HepG2 (cell line): ENCODE data around the gene RIPOR3. TPM values are rescaled to one million over a fixed set of nuclear protein-coding genes. Genes with fewer than 3 reads are reported as not detected.
A peak's percentile ranks its signal among the peaks of the same experiment; 100 is the strongest.

Experiments used
- EED ChIP-seq: sonication (generic); formaldehyde crosslinking; IDR thresholded peaks from 2 replicates; pipeline ENCODE4 v1.5.0; 2020; ENCODE audit warnings: mild to moderate bottlenecking, missing genetic modification reagents
- KLF15 ChIP-seq: sonication (generic); formaldehyde crosslinking; IDR thresholded peaks from 2 replicates; pipeline ENCODE4 v1.8.1; 2023; ENCODE audit warnings: borderline replicate concordance, mild to moderate bottlenecking, inconsistent platforms, missing genetic modification reagents, mixed read lengths
- NCOA1 ChIP-seq: sonication (generic); formaldehyde crosslinking; IDR thresholded peaks from 2 replicates; pipeline ENCODE4 v1.9.0; 2021; ENCODE audit warnings: missing genetic modification reagents
- NRL ChIP-seq: sonication (generic); formaldehyde crosslinking; IDR thresholded peaks from 2 replicates; pipeline ENCODE4 v1.5.0; 2020; ENCODE audit warnings: missing genetic modification reagents, mild to moderate bottlenecking, moderate library complexity, borderline replicate concordance
- SAP130 ChIP-seq: IDR thresholded peaks from 2 replicates; pipeline ENCODE4 v1.6.1; 2016; ENCODE audit warnings: low read depth
- SMARCE1 ChIP-seq: fragments of 450-650 bp; IDR thresholded peaks from 2 replicates; pipeline ENCODE4 v1.6.1; 2017; ENCODE audit warnings: borderline replicate concordance
- SRY ChIP-seq: sonication (generic); formaldehyde crosslinking; IDR thresholded peaks from 2 replicates; pipeline ENCODE4 v1.8.0; 2022; ENCODE audit warnings: mild to moderate bottlenecking, missing genetic modification reagents
- SUZ12 ChIP-seq: fragments of 150-350 bp; IDR thresholded peaks from 2 replicates; pipeline ENCODE4 v1.6.1; 2014; ENCODE audit warnings: low read depth, low read length
- TEAD2 ChIP-seq: sonication (generic); formaldehyde crosslinking; IDR thresholded peaks from 2 replicates; pipeline ENCODE4 v1.9.0; 2021; ENCODE audit warnings: missing genetic modification reagents
- THAP11 ChIP-seq: IDR thresholded peaks from 2 replicates; pipeline ENCODE4 v1.6.1; 2016; ENCODE audit warnings: missing biosample characterization, missing genetic modification reagents
- ZFP82 ChIP-seq: sonication (generic); formaldehyde crosslinking; IDR thresholded peaks from 2 replicates; pipeline ENCODE4 v1.5.1; 2020; ENCODE audit warnings: mild to moderate bottlenecking, missing genetic modification reagents, borderline replicate concordance
- ZNF766 ChIP-seq: sonication (generic); formaldehyde crosslinking; IDR thresholded peaks from 2 replicates; pipeline ENCODE4 v1.5.0; 2020; ENCODE audit warnings: missing genetic modification reagents, borderline replicate concordance
- polyA plus RNA-seq, 8 experiments: library from polyadenylated mRNA; depleted of rRNA in 3 of 8; stranded (reverse) in 7 of 8; unstranded in 1 of 8; fragments of >200 nt; fragmentation: Illumina TruSeq in 4 of 8; extraction: Trizol in 4 of 8; gene quantifications; 2 replicates each; pipeline versions ENCODE4 v1.2.1 to v1.2.3, GENCODE V29; 2011 to 2016; ENCODE audit warnings: low read depth in 4 of 8, missing spikeins in 1 of 8, mixed read lengths in 1 of 8; ENCODE audit not compliant: insufficient read depth in 1 of 8
- total RNA-seq, 5 experiments: library from RNA; depleted of rRNA; stranded (reverse); fragments of >200 nt; fragmentation: Illumina TruSeq; extraction: Trizol; gene quantifications; 2 replicates each; pipeline ENCODE4 v1.2.3, GENCODE V29; 2016; ENCODE audit warnings: low read depth in 1 of 5
- TF ChIP-seq, protein P1 (sequence below): sonication (generic); formaldehyde crosslinking; IDR thresholded peaks from 2 replicates; pipeline ENCODE4 v1.5.0; 2020; ENCODE audit warnings: mild to moderate bottlenecking, missing genetic modification reagents, borderline replicate concordance
- TF ChIP-seq, protein P2 (sequence below): sonication (generic); formaldehyde crosslinking; IDR thresholded peaks from 2 replicates; pipeline ENCODE4 v1.4.0; 2020; ENCODE audit warnings: mild to moderate bottlenecking, missing genetic modification reagents, borderline replicate concordance
- TF ChIP-seq, protein P3 (sequence below): IDR thresholded peaks from 2 replicates; pipeline ENCODE4 v1.4.0; 2020; ENCODE audit warnings: mild to moderate bottlenecking, missing genetic modification reagents

RIPOR3 gene
- total and polyA plus RNA-seq, 2 of the 13 experiments (the other 11 are each of a cell fraction or from before 2014, with no cell fraction given) = 0.18 TPM; not detected in 1

DNA sequence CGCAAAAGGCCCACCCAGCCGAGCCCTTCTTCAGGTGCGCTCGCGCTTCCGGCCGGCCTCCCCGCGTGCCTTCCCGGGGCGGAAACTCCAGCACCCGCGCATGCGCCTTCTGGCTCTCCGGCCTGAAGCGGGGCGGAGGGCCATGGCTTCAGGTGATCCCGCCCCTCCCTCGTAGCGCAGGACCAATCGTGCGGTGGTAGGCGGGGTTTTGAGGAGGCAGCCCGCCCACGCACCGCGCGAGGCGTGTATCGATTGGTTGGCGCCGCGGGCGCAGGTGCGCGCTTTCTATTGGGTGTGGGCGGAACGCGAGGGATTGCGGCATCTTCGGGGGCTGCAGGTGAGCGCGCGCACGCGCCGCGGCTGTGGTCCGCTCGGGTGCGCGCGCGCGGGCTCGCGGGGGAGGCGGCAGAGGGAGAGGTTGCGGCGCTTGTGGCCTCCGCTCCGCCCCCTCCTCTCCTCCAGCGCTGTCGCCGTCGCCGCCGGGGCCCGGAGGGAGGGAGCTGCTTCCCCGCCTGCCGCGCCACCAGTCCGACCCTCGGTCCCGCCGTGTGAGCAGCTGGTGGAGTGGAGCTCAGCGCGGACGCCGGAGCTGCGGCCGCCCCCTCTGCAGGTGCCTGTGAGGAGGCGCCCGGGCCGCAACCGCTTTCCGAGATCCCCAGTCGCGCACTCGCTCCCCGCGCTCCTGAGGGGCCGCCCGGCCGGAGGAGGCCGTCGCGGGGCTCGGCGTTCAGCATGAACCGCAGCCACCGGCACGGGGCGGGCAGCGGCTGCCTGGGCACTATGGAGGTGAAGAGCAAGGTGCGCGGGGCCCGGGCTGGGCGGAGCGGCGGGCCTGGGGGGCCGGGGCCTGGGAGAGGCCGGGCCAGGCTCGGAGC lies 40.0 kb upstream of the RIPOR3 start, which contains the start of gene PARD6B (continued):
- TF ChIP-seq, protein P1, sequence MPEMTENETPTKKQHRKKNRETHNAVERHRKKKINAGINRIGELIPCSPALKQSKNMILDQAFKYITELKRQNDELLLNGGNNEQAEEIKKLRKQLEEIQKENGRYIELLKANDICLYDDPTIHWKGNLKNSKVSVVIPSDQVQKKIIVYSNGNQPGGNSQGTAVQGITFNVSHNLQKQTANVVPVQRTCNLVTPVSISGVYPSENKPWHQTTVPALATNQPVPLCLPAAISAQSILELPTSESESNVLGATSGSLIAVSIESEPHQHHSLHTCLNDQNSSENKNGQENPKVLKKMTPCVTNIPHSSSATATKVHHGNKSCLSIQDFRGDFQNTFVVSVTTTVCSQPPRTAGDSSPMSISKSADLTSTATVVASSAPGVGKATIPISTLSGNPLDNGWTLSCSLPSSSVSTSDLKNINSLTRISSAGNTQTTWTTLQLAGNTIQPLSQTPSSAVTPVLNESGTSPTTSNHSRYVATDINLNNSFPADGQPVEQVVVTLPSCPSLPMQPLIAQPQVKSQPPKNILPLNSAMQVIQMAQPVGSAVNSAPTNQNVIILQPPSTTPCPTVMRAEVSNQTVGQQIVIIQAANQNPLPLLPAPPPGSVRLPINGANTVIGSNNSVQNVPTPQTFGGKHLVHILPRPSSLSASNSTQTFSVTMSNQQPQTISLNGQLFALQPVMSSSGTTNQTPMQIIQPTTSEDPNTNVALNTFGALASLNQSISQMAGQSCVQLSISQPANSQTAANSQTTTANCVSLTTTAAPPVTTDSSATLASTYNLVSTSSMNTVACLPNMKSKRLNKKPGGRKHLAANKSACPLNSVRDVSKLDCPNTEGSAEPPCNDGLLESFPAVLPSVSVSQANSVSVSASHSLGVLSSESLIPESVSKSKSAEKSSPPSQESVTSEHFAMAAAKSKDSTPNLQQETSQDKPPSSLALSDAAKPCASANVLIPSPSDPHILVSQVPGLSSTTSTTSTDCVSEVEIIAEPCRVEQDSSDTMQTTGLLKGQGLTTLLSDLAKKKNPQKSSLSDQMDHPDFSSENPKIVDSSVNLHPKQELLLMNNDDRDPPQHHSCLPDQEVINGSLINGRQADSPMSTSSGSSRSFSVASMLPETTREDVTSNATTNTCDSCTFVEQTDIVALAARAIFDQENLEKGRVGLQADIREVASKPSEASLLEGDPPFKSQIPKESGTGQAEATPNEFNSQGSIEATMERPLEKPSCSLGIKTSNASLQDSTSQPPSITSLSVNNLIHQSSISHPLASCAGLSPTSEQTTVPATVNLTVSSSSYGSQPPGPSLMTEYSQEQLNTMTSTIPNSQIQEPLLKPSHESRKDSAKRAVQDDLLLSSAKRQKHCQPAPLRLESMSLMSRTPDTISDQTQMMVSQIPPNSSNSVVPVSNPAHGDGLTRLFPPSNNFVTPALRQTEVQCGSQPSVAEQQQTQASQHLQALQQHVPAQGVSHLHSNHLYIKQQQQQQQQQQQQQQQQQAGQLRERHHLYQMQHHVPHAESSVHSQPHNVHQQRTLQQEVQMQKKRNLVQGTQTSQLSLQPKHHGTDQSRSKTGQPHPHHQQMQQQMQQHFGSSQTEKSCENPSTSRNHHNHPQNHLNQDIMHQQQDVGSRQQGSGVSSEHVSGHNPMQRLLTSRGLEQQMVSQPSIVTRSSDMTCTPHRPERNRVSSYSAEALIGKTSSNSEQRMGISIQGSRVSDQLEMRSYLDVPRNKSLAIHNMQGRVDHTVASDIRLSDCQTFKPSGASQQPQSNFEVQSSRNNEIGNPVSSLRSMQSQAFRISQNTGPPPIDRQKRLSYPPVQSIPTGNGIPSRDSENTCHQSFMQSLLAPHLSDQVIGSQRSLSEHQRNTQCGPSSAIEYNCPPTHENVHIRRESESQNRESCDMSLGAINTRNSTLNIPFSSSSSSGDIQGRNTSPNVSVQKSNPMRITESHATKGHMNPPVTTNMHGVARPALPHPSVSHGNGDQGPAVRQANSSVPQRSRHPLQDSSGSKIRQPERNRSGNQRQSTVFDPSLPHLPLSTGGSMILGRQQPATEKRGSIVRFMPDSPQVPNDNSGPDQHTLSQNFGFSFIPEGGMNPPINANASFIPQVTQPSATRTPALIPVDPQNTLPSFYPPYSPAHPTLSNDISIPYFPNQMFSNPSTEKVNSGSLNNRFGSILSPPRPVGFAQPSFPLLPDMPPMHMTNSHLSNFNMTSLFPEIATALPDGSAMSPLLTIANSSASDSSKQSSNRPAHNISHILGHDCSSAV (CRISPR knock-in tag) = no peak
- TF ChIP-seq EED (CRISPR knock-in tag) = 0 out of 2 replicates have a peak, but pooled peaks have one; percentile 68
- 0 out of 2 replicates have a peak, but pooled peaks have one; percentile 44 for TF ChIP-seq TEAD2 (CRISPR knock-in tag)
- TF ChIP-seq SMARCE1 = no peak
- TF ChIP-seq NRL = peak; percentile 89
- TF ChIP-seq ZFP82 (CRISPR knock-in tag) = peak; percentile 92; the same call in 1 of the 2 replicates
- peak; percentile 86 for TF ChIP-seq SAP130
- TF ChIP-seq THAP11 (CRISPR knock-in tag) = peak; percentile 88
- TF ChIP-seq NCOA1 (CRISPR knock-in tag) = no peak
- TF ChIP-seq ZNF766 (CRISPR knock-in tag) = no peak
- peak; percentile 85; the same call in 1 of the 2 replicates for TF ChIP-seq KLF15 (CRISPR knock-in tag)
- TF ChIP-seq, protein P2, sequence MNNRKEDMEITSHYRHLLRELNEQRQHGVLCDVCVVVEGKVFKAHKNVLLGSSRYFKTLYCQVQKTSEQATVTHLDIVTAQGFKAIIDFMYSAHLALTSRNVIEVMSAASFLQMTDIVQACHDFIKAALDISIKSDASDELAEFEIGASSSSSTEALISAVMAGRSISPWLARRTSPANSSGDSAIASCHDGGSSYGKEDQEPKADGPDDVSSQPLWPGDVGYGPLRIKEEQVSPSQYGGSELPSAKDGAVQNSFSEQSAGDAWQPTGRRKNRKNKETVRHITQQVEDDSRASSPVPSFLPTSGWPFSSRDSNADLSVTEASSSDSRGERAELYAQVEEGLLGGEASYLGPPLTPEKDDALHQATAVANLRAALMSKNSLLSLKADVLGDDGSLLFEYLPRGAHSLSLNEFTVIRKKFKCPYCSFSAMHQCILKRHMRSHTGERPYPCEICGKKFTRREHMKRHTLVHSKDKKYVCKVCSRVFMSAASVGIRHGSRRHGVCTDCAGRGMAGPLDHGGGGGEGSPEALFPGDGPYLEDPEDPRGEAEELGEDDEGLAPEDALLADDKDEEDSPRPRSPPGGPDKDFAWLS (CRISPR knock-in tag) = 0 out of 2 replicates have a peak, but pooled peaks have one; percentile 38
- TF ChIP-seq SRY (CRISPR knock-in tag) = peak; percentile 96
- TF ChIP-seq, protein P3, sequence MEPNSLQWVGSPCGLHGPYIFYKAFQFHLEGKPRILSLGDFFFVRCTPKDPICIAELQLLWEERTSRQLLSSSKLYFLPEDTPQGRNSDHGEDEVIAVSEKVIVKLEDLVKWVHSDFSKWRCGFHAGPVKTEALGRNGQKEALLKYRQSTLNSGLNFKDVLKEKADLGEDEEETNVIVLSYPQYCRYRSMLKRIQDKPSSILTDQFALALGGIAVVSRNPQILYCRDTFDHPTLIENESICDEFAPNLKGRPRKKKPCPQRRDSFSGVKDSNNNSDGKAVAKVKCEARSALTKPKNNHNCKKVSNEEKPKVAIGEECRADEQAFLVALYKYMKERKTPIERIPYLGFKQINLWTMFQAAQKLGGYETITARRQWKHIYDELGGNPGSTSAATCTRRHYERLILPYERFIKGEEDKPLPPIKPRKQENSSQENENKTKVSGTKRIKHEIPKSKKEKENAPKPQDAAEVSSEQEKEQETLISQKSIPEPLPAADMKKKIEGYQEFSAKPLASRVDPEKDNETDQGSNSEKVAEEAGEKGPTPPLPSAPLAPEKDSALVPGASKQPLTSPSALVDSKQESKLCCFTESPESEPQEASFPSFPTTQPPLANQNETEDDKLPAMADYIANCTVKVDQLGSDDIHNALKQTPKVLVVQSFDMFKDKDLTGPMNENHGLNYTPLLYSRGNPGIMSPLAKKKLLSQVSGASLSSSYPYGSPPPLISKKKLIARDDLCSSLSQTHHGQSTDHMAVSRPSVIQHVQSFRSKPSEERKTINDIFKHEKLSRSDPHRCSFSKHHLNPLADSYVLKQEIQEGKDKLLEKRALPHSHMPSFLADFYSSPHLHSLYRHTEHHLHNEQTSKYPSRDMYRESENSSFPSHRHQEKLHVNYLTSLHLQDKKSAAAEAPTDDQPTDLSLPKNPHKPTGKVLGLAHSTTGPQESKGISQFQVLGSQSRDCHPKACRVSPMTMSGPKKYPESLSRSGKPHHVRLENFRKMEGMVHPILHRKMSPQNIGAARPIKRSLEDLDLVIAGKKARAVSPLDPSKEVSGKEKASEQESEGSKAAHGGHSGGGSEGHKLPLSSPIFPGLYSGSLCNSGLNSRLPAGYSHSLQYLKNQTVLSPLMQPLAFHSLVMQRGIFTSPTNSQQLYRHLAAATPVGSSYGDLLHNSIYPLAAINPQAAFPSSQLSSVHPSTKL = peak; percentile 64
- no peak for TF ChIP-seq SUZ12
